ENCODE measurements around the gene API5. TPM values are rescaled to one million over a fixed set of nuclear protein-coding genes. Genes with fewer than 3 reads are reported as not detected.
A peak's percentile ranks its signal among the peaks of the same experiment; 100 is the strongest.
"Not testable (repeated sequence)": the region's sequence is repeated elsewhere in the genome, so short reads cannot be mapped to it uniquely, and the experiment has no call there.

Gene API5
- total RNA-seq (2014; rRNA removed; shearing (Covaris generic)), result 91.3 and 96.2 TPM in 2 replicates
- polyA plus RNA-seq (2015; cell fraction: cytosol; rRNA removed), result 119 and 126 TPM in 2 replicates
- polyA plus RNA-seq (2015; cell fraction: nucleus; rRNA removed), result 65.9 and 89.8 TPM in 2 replicates

- DNase-seq (ENCODE audit: low read depth, low spot score), result peak; percentile 97
- in situ Hi-C loops (cut with HindIII; ENCODE audit: low pct_unique_long_range_greater_than_20kb, low sequenced_read_pairs), result no loop called here
Measured at GRCh38 chr11:43311791-43312607, at the start of gene API5. TSS of gene API5 (plus strand) at chr11:43311996. CDS start at chr11:43312128, 132 bp downstream.

- in situ Hi-C loops (cut with HindIII; ENCODE audit: low pct_unique_long_range_greater_than_20kb, low sequenced_read_pairs), result no loop called here
- DNase-seq (ENCODE audit: low read depth, low spot score), result no peak
Measured at GRCh38 chr11:43267856-43268580, 43.8 kb upstream of the API5 start.

DNA sequence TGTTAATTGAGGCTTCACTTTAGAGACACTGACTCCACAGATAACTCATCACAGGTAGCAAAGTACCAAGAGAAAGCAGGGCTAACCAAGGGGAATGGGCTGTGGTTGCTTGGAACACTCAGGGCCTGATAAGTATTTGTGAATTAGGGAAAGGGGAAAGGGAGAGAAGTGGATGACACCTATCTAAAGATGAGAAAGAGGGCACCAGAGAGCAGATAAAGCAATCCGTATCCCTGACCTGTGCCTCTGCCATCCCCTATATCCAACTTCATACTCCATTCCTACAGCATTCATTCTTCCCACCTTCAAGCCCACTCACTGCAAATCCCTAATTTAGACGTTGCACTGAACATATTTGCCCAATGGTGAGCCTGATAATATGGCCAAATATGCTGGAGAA lies 43.0 kb upstream of the API5 start:
- DNase-seq (ENCODE audit: low read depth, low spot score), result no peak
- in situ Hi-C loops (cut with HindIII; ENCODE audit: low pct_unique_long_range_greater_than_20kb, low sequenced_read_pairs), result no loop called here

DNA sequence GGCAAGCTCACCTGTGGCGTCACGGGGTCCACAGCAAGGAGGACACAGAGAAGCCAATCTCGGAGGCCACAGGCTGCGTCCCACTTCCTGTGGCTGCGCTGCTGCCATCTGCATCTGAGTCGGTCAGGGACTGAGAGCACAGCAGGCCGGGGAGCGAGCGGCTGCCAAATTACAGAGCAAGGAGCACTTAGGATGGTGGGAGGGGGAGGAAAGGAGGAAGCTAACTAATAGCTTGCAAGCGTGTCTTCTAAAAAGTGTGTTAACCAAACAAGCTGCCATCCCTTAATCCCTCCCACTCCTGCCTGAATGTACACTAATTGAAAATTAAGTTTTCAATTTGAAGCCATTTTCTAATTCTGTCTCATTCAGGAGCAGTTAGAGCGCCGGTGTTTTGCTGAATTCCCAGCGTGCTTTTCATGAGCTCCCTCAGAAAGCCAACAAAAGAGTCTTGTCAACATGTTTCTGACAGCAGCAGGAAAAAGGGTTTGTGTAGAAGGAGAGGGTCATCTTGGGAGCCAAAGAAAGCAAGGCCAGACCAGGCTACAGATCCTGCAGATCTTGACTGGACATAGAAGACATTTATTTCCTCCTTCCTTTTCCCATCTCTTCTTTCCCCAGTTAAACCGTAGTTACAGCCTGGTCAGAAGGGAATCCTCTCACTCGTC lies 42.4 kb upstream of the API5 start:
- no peak for DNase-seq (ENCODE audit: low read depth, low spot score)
- in situ Hi-C loops (cut with HindIII; ENCODE audit: low pct_unique_long_range_greater_than_20kb, low sequenced_read_pairs), result no loop called here

GRCh38 chr11:43270468-43270867 lies 41.3 kb upstream of the API5 start:
- in situ Hi-C loops (cut with HindIII; ENCODE audit: low pct_unique_long_range_greater_than_20kb, low sequenced_read_pairs), result no loop called here
- DNase-seq (ENCODE audit: low read depth, low spot score), result no peak

DNA sequence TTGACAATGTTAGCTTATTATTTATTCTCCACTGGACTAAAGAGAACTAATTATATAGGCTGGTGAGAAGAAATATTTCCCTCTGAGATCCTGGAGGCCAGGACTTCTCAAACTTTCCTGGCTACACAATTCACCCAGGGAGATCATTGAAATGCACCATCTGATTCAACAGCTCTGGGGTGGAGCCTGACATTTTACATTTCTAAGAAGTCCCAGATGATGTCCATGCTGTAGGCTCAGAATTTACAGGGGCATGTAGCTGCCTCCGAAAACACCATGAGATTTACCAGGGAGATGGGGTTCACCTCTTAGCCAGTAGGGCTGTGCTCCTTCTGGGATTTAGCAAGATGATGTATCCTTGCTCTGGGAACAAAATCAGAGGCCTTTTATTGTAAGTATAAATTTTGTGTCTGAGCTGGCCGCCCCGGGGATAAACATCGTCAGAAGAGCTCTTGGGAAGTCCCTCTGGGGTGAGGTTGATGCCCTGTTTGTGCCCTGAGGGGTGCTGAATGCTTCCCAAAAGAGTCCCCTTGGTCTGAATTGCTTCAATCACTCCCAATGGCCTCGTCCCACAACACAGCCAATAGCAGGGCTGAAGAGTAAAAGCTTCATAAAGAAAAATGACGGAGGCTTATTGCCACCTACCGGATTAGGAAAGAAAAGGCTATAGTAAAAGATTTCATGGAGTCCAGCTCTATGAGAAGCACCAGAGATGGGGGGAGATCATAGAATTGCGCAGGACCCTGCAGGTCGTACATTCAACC lies 33.4 kb upstream of the API5 start:
- in situ Hi-C loops (cut with HindIII; ENCODE audit: low pct_unique_long_range_greater_than_20kb, low sequenced_read_pairs), result no loop called here
- peak; percentile 86 for DNase-seq (ENCODE audit: low read depth, low spot score)

GRCh38 chr11:43282607-43283440 lies 29.0 kb upstream of the API5 start:
- in situ Hi-C loops (cut with HindIII; ENCODE audit: low pct_unique_long_range_greater_than_20kb, low sequenced_read_pairs), result no loop called here
- DNase-seq (ENCODE audit: low read depth, low spot score), result peak; percentile 53

- in situ Hi-C loops (cut with HindIII; ENCODE audit: low pct_unique_long_range_greater_than_20kb, low sequenced_read_pairs), result no loop called here
- DNase-seq (ENCODE audit: low read depth, low spot score), result no peak
Measured at GRCh38 chr11:43285826-43286225, 26.0 kb upstream of the API5 start.

GRCh38 chr11:43289368-43289767 lies 22.4 kb upstream of the API5 start:
- in situ Hi-C loops (cut with HindIII; ENCODE audit: low pct_unique_long_range_greater_than_20kb, low sequenced_read_pairs), result no loop called here
- DNase-seq (ENCODE audit: low read depth, low spot score), result no peak

DNA sequence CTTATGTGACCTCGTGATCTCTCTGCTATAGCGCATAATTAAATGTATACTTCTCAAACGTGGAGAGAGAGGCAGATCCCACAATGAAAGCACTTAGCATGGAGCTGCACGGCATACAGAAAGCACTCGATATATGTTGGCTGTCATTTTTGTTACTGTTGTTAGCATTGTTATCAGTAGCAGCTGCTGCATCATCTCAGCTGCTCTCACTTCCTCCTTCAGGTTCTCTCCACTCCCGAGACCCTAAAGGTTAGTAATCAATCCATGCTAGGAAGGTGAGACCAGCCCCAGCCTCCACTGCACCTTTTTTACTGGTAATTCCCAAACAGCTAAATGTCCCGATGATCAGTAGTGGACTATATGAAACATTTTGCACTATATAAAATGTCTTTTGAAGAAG lies 13.4 kb upstream of the API5 start:
- in situ Hi-C loops (cut with HindIII; ENCODE audit: low pct_unique_long_range_greater_than_20kb, low sequenced_read_pairs), result no loop called here
- DNase-seq (ENCODE audit: low read depth, low spot score), result no peak

DNA sequence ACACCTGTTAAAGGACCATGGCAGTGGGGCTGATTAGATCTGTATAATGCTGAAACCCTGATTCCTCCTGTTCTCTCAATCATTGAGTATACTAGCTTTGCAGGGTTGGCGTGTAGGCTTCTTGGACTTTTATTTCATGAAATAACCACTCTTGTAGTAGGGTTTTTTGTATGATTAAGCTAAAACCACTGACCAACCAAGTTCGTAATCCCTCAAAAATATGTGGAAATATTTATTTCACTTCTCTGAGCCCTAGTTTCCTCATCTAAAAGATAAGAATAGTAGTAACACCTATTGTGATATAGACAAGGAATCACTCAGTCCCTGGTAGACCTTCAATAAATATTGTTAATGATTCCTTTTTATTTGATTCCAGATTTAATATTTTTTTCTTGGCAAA lies 4.2 kb downstream of the API5 start:
- no peak for DNase-seq (ENCODE audit: low read depth, low spot score)
- in situ Hi-C loops (cut with HindIII; ENCODE audit: low pct_unique_long_range_greater_than_20kb, low sequenced_read_pairs), result no loop called here

- no peak for DNase-seq (ENCODE audit: low read depth, low spot score)
- in situ Hi-C loops (cut with HindIII; ENCODE audit: low pct_unique_long_range_greater_than_20kb, low sequenced_read_pairs), result no loop called here
Measured at GRCh38 chr11:43316451-43316850, 4.7 kb downstream of the API5 start.

- in situ Hi-C loops (cut with HindIII; ENCODE audit: low pct_unique_long_range_greater_than_20kb, low sequenced_read_pairs), result no loop called here
- no peak for DNase-seq (ENCODE audit: low read depth, low spot score)
Measured at GRCh38 chr11:43327987-43328386, 16.2 kb downstream of the API5 start.

- DNase-seq (ENCODE audit: low read depth, low spot score), result no peak
- in situ Hi-C loops (cut with HindIII; ENCODE audit: low pct_unique_long_range_greater_than_20kb, low sequenced_read_pairs), result no loop called here
Measured at GRCh38 chr11:43328482-43328881, 16.7 kb downstream of the API5 start.

DNA sequence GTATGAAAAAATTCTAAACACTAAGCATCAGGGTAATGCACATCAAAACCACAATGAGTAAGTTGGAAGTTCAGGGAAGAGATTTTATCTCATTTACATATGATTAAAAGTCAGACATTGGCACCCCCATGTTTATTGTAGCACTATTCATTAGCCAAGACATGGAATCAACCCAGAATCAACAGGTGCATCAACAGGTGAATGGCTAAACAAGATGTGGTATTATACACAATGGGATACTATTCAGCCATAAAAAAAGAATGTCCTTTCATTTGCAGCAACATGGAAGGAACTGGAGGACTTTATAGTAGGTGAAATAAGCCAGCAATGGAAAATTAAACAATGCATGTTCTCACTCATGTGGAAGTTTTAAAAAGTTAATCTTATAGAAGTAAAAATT lies 29.4 kb downstream of the API5 start:
- in situ Hi-C loops (cut with HindIII; ENCODE audit: low pct_unique_long_range_greater_than_20kb, low sequenced_read_pairs), result no loop called here
- no peak for DNase-seq (ENCODE audit: low read depth, low spot score)

- in situ Hi-C loops (cut with HindIII; ENCODE audit: low pct_unique_long_range_greater_than_20kb, low sequenced_read_pairs); DNase-seq (ENCODE audit: low read depth, low spot score): not testable (repeated sequence)
Measured at GRCh38 chr11:43351426-43351825, 39.6 kb downstream of the API5 start.

- in situ Hi-C loops (cut with HindIII; ENCODE audit: low pct_unique_long_range_greater_than_20kb, low sequenced_read_pairs), result no loop called here
- no peak for DNase-seq (ENCODE audit: low read depth, low spot score)
Measured at GRCh38 chr11:43354311-43354710, 42.5 kb downstream of the API5 start.

Measured in SK-MEL-5 (cell line).